Naive B cell (primary cell): Measurements from ENCODE around the gene LRRIQ3. TPM values are rescaled to one million over a fixed set of nuclear protein-coding genes. Genes with fewer than 3 reads are reported as not detected.

Experiments
- ATAC-seq, 2 donors: fragments of 150-1000 bp; cut with Tn5 transposase; 2 replicates each; pipeline ENCODE4 v1.10.0; 2021; ENCODE audit warnings: low read depth in 2 of 2, mild to moderate bottlenecking in 2 of 2, moderate library complexity in 2 of 2
- DNase-seq: peaks from one replicate; pipeline ENCODE4 v3.0.0; 2022
- H3K27ac Mint-ChIP-seq, 6 donors: one replicate each; pipeline ENCODE4 v1.8.0; 2020 to 2022; ENCODE audit warnings: mild to moderate bottlenecking in 6 of 6, mixed read lengths in 6 of 6, moderate library complexity in 5 of 6, inconsistent platforms in 2 of 6
- H3K27me3 Mint-ChIP-seq, 3 donors: one replicate each; pipeline ENCODE4 v1.8.0; 2021 to 2022; ENCODE audit warnings: mixed read lengths in 3 of 3, mild to moderate bottlenecking in 1 of 3
- H3K36me3 Mint-ChIP-seq, 2 donors: one replicate each; pipeline ENCODE4 v1.8.0; 2020 to 2022; ENCODE audit warnings: mixed read lengths in 2 of 2, inconsistent platforms in 1 of 2, mild to moderate bottlenecking in 1 of 2
- H3K4me1 Mint-ChIP-seq, 3 donors: one replicate each; pipeline ENCODE4 v1.8.0; 2020 to 2022; ENCODE audit warnings: mixed read lengths in 3 of 3, inconsistent platforms in 1 of 3, mild to moderate bottlenecking in 1 of 3, moderate library complexity in 1 of 3
- H3K4me3 Mint-ChIP-seq, 8 donors: one replicate each; pipeline ENCODE4 v1.8.0; 2020 to 2022; ENCODE audit warnings: mild to moderate bottlenecking in 8 of 8, mixed read lengths in 8 of 8, moderate library complexity in 8 of 8, inconsistent platforms in 2 of 8
- H3K9me3 Mint-ChIP-seq, 7 donors: one replicate each; pipeline ENCODE4 v1.8.0; 2020 to 2022; ENCODE audit warnings: mixed read lengths in 7 of 7, mild to moderate bottlenecking in 5 of 7, inconsistent platforms in 2 of 7, moderate library complexity in 1 of 7
- polyA plus RNA-seq, 6 donors: library from polyadenylated mRNA; unstranded; fragments of 300-500 nt; fragmentation: Illumina TruSeq; gene quantifications; one replicate each; pipeline ENCODE4 v1.2.3, GENCODE V29; 2021; ENCODE audit warnings: low read depth in 6 of 6

The LRRIQ3 gene, protein sequence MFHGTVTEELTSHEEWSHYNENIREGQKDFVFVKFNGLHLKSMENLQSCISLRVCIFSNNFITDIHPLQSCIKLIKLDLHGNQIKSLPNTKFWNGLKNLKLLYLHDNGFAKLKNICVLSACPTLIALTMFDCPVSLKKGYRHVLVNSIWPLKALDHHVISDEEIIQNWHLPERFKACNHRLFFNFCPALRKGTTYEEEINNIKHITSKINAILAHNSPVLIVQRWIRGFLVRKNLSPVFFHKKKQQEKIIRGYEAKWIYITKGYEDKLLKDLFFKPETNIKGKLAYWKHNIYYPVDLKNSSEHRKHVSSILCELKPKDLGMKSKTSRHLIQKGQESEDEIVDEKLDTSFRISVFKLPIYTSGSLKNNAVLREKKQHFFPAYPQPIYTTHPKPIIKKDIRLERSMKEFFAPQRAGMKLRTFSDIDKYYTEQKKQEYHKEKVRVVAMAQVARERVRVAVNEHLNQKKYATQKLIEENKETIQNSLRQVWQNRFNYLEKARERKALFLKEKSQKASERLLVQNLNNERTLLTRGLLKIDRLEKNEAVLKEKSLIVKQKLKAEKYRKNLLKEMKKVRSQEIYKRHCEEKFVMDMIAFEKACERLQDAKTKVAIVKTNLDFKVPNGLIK
- 1 to 10 TPM; 2.2 to 9.9 (median 2.9) TPM for polyA plus RNA-seq

DNA sequence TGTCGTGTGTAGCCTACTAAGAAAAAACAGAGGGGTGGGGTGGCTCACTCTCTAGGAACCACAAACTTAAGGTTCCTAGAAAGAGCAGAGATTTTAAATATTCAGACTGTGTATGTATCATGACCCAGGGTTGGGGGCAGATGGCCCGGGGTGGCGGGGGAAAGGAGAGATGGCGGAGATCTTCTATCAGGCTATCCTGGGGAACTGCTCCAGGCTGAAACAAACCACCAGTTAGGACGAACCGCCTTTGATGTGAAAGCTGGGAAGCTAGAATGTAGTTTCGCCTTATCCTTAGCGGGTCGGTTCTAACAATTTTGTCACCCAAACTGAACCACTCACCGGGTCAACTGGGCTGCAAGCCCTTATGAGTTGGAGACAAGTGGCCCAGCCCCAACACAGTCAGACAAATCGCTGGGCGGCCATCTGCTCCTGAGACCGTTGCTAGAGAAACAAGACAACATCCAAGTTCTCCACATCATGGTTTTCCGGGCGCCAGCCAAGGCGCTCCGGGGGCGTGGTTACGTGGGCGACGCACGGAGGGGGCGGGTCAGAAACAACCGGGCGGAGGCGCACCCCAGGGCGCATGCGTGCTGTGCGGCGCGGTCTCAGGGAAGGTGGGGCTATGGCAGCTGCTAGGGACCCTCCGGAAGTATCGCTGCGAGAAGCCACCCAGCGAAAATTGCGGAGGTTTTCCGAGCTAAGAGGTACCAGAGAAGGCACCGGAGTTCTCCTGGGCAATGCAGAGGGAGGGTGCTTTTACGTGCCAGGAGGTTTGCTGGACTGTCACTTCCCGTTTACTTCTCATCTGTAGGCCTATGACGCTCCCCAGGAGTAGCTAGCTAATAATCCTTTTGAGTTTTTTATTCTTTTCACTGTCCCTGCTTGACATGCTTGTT, at the start of gene LRRIQ3, which contains the start of gene FPGT:
Gene LRRIQ3, minus strand, starts transcription at position 520 of the 896 bp plus-strand sequence. CDS start 14,492 bp downstream, outside the sequence.
Gene FPGT, plus strand, starts transcription at position 586 of the 896 bp plus-strand sequence. Its CDS starts 37 bp downstream, at position 623.
- DNase-seq (peak; percentile 95), ATAC-seq (peak; percentile 89 to 91)
- Mint-ChIP-seq H3K4me3 (peak within 1 kb of the TSS; percentile 90 to 98 (median 94)), H3K27me3 (no peaks in the 10 kb centered on the region), H3K4me1 (peaks cover 9 to 23% (median 14%) of the 10 kb centered on the region in 3 donors), H3K36me3 (peaks cover 0 to 6% of the 10 kb centered on the region in 2 donors), H3K27ac (peak within 1 kb of the TSS; percentile 77 to 96 (median 92)), H3K9me3 (no peaks in the 10 kb centered on the region)

DNA sequence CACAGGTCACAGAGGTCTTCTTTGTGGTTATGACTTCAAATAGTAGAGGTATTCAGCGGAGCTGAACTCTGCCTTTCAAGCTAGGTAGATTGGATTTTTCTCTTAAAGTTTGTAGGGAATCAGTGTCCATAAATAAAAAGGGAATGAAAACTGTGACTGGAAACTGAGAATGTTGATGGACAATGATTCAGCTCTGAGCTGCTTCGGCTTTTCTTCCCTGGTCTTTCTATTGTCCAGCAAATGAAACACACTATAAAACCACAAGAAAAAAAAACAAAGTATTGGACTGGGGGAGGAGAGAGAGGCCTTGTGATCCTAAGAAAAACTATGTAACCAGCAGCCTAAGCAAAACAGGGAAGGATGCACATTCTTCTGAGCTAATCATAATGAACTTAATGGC, 48.3 kb upstream of the LRRIQ3 start:
- Mint-ChIP-seq H3K4me3 (no peak overlapping the region), H3K36me3 (no peaks in the 10 kb centered on the region), H3K4me1 (no peaks in the 10 kb centered on the region), H3K27me3 (no peaks in the 10 kb centered on the region), H3K27ac (no peak overlapping the region), H3K9me3 (peaks cover 0 to 12% (median 2%) of the 10 kb centered on the region in 7 donors)
- ATAC-seq (no peak), DNase-seq (no peak)

DNA sequence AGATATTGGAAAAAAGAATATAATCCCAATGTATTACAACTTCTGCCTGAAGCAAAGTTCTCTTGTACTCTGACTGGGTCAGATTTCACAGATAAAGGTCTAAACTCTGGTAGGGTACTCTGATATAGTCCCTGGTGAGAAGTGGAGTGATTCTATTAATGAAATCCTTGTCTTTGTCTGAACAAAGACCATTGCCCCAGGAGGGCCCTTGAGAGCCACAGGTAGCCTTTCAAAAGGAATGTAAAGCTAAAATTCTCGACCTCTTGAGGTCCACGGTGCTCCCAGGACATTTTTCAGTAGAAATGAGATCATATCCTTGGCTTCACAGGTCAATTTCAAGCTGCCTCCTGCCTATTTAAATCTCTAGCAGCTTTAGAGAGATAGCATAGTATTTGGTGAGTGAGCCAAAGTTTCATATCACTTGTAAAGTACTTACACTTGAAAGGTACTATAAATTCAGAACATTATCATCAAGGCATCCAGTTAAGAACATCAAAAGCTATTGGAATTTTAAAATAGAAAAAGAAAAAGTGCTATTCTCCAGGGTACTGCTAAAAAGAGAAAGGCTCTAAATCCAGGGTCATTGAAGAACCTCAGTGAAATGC, 47.3 kb upstream of the LRRIQ3 start:
- H3K4me3 Mint-ChIP-seq = no peak overlapping the region
- no peaks in the 10 kb centered on the region for H3K4me1 Mint-ChIP-seq
- H3K36me3 Mint-ChIP-seq = no peaks in the 10 kb centered on the region
- H3K9me3 Mint-ChIP-seq = peaks cover 0 to 12% (median 3%) of the 10 kb centered on the region in 7 donors
- no peaks in the 10 kb centered on the region for H3K27me3 Mint-ChIP-seq
- no peak for DNase-seq
- H3K27ac Mint-ChIP-seq = no peak overlapping the region
- ATAC-seq = no peak

DNA sequence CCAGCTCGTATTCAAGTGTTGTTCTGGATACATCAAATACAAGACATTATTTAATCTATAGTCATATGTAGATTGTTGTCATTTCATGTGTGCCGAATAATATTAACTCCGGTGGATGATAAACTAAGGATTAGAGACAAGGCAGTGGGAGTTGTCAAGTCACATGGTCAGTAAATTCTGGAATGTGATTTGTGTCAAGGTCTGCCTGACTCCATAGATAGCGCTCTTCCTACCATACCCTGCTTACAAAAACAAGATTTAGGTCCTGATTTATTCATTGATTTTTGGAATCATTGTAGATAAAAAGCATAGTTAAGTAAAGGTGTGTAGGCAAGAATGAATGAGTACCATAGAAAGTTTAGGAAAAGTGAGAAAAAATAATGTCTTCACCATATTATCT, 39.8 kb upstream of the LRRIQ3 start:
- H3K27ac Mint-ChIP-seq = no peak overlapping the region
- H3K4me1 Mint-ChIP-seq = no peaks in the 10 kb centered on the region
- no peak for DNase-seq
- no peaks in the 10 kb centered on the region for H3K36me3 Mint-ChIP-seq
- no peak for ATAC-seq
- no peak overlapping the region for H3K4me3 Mint-ChIP-seq
- H3K27me3 Mint-ChIP-seq = no peaks in the 10 kb centered on the region
- peaks cover 0 to 3% (median 0%) of the 10 kb centered on the region in 7 donors for H3K9me3 Mint-ChIP-seq

DNA sequence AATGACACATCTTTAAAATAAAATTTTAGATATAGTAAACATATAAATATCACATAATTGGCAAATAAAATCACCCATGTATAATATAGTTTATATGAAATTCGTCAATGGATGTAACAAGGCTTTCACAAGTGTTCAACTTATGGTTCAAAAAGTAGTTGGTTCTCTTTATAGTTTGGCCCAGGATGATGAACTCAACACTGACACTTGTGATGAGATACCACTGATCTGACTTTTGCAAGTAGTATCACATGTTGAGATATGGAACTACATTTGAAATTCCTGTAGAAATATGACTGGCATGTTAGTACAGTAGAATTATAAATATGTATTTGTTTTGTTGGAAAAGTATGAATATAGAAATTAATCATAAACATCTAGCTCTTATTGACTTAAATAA, 39.1 kb upstream of the LRRIQ3 start:
- ATAC-seq = no peak
- H3K27me3 Mint-ChIP-seq = no peaks in the 10 kb centered on the region

DNA sequence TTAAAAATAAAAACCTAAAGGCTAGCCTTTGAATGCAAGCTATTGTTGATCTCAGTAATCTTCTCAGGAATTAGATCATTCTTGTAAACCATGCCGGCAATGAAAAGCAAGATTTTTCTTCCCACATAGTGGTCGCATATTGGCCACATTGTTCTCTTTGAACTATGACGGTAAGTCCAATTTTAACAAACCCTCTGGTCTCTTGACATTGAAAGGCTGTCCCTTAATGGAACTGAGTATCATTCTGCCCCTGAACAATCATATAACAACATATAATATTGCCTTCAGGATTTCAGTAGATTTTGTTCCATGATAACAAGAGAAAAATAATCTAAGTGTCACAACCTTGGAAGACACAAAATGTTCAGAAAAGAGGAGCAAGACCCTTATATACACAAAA, 38.5 kb upstream of the LRRIQ3 start:
- DNase-seq = no peak
- Mint-ChIP-seq H3K27ac (no peak overlapping the region), H3K27me3 (no peaks in the 10 kb centered on the region), H3K4me3 (no peak overlapping the region), H3K9me3 (peaks cover 0 to 5% (median 0%) of the 10 kb centered on the region in 7 donors), H3K36me3 (no peaks in the 10 kb centered on the region), H3K4me1 (no peaks in the 10 kb centered on the region)
- no peak for ATAC-seq

More for the DNA sequence above, 39.1 kb upstream of the LRRIQ3 start:
- Mint-ChIP-seq H3K9me3 (peaks cover 0 to 5% (median 0%) of the 10 kb centered on the region in 7 donors), H3K4me3 (no peak overlapping the region), H3K4me1 (no peaks in the 10 kb centered on the region), H3K27ac (no peak overlapping the region), H3K36me3 (no peaks in the 10 kb centered on the region)
- no peak for DNase-seq

DNA sequence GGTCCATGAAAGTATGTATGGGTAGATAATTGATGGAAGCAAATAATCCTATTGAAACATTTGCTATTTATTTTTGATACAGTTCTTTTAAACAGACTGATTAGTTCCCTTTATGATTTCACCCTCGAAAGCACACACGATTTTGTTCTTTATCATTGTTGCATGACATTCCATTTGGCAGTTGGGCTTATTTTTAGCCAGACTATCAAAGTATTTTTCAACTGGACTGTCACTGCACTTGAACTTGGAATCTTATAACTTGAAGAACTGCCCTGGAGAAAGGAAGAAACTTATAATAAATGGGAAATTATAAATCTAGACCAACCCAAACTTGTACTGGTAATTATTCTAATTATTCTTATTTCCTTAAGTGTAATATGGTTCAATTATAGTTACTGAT, 37.2 kb upstream of the LRRIQ3 start, which contains the start of gene TNNI3K:
Gene TNNI3K, plus strand, starts transcription at position 235 of the 400 bp plus-strand sequence. Its CDS starts 65 bp downstream, at position 300.
- ATAC-seq = no peak
- Mint-ChIP-seq H3K27me3 (no peaks in the 10 kb centered on the region), H3K4me1 (no peaks in the 10 kb centered on the region), H3K27ac (no peak within 1 kb of the TSS), H3K4me3 (no peak within 1 kb of the TSS), H3K36me3 (no peaks in the 10 kb centered on the region), H3K9me3 (peaks cover 0 to 5% (median 3%) of the 10 kb centered on the region in 7 donors)
- DNase-seq = no peak

DNA sequence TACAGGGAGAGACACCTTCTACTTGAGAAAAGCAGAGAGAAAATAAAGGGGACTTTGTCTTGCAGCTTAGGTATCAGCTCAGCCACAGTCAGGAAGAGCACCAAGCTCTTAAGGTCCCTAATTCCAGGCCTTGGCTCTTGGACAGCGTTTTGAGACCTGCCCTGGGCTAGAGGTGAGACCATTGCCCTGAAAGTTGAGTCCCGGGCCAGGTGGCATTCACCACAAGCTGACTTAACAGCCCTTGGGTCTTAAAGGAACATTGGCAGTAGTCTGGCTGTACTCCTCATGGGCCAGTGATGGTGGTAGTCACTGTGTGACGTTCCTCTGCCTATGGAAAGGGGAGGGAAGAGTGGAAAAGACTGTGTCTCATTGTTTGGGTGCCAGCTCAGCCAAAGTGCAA, 25.5 kb upstream of the LRRIQ3 start:
- Mint-ChIP-seq H3K36me3 (peaks cover 10 to 33% of the 10 kb centered on the region in 2 donors), H3K27me3 (peaks cover 0 to 5% (median 0%) of the 10 kb centered on the region in 3 donors), H3K27ac (no peak overlapping the region), H3K4me3 (no peak overlapping the region), H3K9me3 (peaks cover 20 to 54% (median 33%) of the 10 kb centered on the region in 7 donors), H3K4me1 (no peaks in the 10 kb centered on the region)
- DNase-seq (no peak), ATAC-seq (no peak)

DNA sequence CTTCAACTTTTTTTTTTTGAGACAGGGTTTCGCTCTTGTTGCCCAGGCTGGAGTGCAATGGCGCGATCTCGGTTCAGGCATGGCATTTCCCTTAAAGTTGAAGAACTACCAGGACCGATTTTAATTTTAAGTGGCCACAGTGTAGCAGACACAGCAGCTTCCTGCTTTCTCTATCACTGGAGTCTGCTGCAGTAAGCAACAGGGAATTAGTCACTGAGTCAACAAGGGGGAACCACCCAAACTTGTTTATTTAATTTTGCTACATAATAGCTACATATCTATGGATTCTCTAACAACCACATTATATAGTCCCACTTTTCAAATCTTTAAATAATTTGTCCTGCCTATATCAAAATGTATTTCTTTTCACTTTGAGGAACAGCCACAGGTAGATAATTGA, 24.7 kb upstream of the LRRIQ3 start:
- ATAC-seq (no peak), DNase-seq (no peak)
- Mint-ChIP-seq H3K4me1 (no peaks in the 10 kb centered on the region), H3K27me3 (peaks cover 0 to 5% (median 0%) of the 10 kb centered on the region in 3 donors), H3K36me3 (peaks cover 10 to 33% of the 10 kb centered on the region in 2 donors), H3K9me3 (peaks cover 20 to 47% (median 29%) of the 10 kb centered on the region in 7 donors), H3K27ac (no peak overlapping the region), H3K4me3 (no peak overlapping the region)

DNA sequence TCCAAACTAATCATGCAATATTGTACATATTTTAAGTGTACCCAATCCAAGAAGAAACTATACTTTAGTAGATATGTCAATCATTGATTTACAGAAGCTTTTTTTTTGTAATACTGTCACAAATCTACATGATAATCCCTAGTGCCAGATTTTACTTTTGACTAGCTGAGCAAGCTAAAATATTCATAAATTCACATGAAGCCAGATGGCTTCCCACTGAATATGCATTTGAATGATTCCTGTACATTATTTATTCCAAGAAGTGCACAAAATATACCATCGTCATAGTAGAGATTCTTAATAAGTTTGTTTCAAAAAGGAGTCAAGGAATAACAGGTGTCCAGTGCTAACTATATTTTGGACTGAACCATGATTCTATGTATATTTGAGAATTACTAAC, 17.3 kb upstream of the LRRIQ3 start:
- ATAC-seq (no peak), DNase-seq (no peak)
- no peak overlapping the region for H3K4me3 Mint-ChIP-seq
- no peaks in the 10 kb centered on the region for H3K36me3 Mint-ChIP-seq
- H3K27ac Mint-ChIP-seq = no peak overlapping the region
- no peaks in the 10 kb centered on the region for H3K27me3 Mint-ChIP-seq
- H3K9me3 Mint-ChIP-seq = peaks cover 0 to 4% (median 0%) of the 10 kb centered on the region in 7 donors
- H3K4me1 Mint-ChIP-seq = no peaks in the 10 kb centered on the region

DNA sequence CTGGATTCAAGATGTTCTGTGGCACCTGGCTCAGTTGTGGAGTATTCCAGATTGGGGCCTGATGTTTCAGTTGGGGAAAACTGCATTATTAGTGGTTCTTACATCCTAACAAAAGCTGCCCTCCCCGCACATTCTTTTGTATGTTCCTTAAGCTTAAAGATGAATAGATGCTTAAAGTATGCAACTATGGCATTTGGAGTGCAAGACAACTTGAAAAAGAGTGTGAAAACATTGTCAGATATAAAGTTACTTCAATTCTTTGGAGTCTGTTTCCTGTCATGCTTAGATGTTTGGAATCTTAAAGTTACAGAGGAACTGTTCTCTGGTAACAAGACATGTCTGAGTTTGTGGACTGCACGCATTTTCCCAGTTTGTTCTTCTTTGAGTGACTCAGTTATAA, 7.3 kb upstream of the LRRIQ3 start:
- no peak for DNase-seq
- H3K4me1 Mint-ChIP-seq = no peaks in the 10 kb centered on the region
- H3K4me3 Mint-ChIP-seq = no peak overlapping the region
- no peaks in the 10 kb centered on the region for H3K27me3 Mint-ChIP-seq
- no peak overlapping the region for H3K27ac Mint-ChIP-seq
- no peaks in the 10 kb centered on the region for H3K9me3 Mint-ChIP-seq
- H3K36me3 Mint-ChIP-seq = peaks cover 0 to 10% of the 10 kb centered on the region in 2 donors
- no peak for ATAC-seq

DNA sequence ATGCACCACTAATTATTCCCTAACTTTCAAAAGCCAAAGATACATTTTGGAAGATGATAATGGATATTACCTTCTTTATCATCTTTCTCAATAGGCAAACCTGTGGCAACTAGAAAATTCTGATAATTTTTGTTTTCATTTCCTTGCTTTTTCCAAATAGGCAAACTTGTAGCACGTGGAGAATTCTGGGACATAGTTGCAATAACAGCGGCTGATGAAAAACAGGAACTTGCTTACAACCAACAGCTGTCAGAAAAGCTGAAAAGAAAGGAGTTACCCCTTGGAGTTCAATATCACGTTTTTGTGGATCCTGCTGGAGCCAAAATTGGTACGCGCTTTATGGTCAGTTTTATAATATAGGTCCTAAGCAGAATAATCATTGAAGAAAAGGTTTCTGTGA, 1.5 kb upstream of the LRRIQ3 start:
- DNase-seq (no peak), ATAC-seq (no peak)
- H3K4me1 Mint-ChIP-seq = peaks cover 9 to 23% (median 14%) of the 10 kb centered on the region in 3 donors
- H3K27me3 Mint-ChIP-seq = no peaks in the 10 kb centered on the region
- H3K4me3 Mint-ChIP-seq = peak overlapping the region in 6 of 8 donors; percentile 9 to 95 (median 90)
- peaks cover 0 to 6% of the 10 kb centered on the region in 2 donors for H3K36me3 Mint-ChIP-seq
- H3K9me3 Mint-ChIP-seq = no peaks in the 10 kb centered on the region
- no peak overlapping the region for H3K27ac Mint-ChIP-seq
